OCI-LY7 (cell line): Measurements from ENCODE around the gene UQCC5. TPM values are rescaled to one million over a fixed set of nuclear protein-coding genes. Genes with fewer than 3 reads are reported as not detected.

ENCODE experiments used
- BruUV-seq: library from RNA; stranded (reverse); fragments of 400-500 nt; replicated peaks from 2 replicates; lab custom pipeline; 2021; lab: Mats Ljungman, UMichigan
- CTCF ChIA-PET: fragments of 300-600 bp; sonication (Branson Sonifier 250); formaldehyde crosslinking; loops from one replicate; lab custom pipeline; 2022; ENCODE audit warnings: antibody characterized with exemption; ENCODE audit not compliant: unreplicated experiment; lab: Charles Lee
- POLR2A ChIA-PET: fragments of 300-600 bp; sonication (Branson Sonifier 250); formaldehyde crosslinking; loops from one replicate; lab custom pipeline; 2022; ENCODE audit warnings: antibody characterized with exemption; lab: Charles Lee
- DNase-seq: peaks from one replicate; pipeline ENCODE4 v3.0.0-alpha.2; 2015; ENCODE audit warnings: low spot score
- H2AFZ ChIP-seq: fragments of 200-600 bp; sonication (generic), shearing (Covaris generic); 2 replicates; pipeline ENCODE4 v1.6.1; 2014; ENCODE audit warnings: mild to moderate bottlenecking, antibody characterized with exemption, low read length, moderate library complexity
- H3K27ac ChIP-seq: fragments of 200-600 bp; sonication (generic); 2 replicates; pipeline ENCODE4 v1.5.1; 2014; ENCODE audit warnings: mixed run types, low read depth, mild to moderate bottlenecking, moderate library complexity, low read length, inconsistent platforms; ENCODE audit not compliant: poor library complexity, severe bottlenecking
- H3K36me3 ChIP-seq: fragments of 200-600 bp; sonication (generic); 2 replicates; pipeline ENCODE4 v1.6.1; 2014; ENCODE audit warnings: mild to moderate bottlenecking, antibody characterized with exemption, low read length, moderate library complexity, mixed read lengths; ENCODE audit not compliant: insufficient read depth
- H3K4me1 ChIP-seq: fragments of 200-600 bp; sonication (generic); 2 replicates; pipeline ENCODE4 v1.5.1; 2014; ENCODE audit warnings: mild to moderate bottlenecking, low read length; ENCODE audit not compliant: insufficient read depth, poor library complexity, severe bottlenecking
- H3K4me2 ChIP-seq: fragments of 200-600 bp; sonication (generic); 2 replicates; pipeline ENCODE4 v1.6.1; 2014; ENCODE audit warnings: mild to moderate bottlenecking, low read length
- H3K4me3 ChIP-seq: fragments of 200-600 bp; sonication (generic); 2 replicates; pipeline ENCODE4 v1.5.1; 2014; ENCODE audit warnings: mild to moderate bottlenecking, low read depth, low read length; ENCODE audit not compliant: poor library complexity, severe bottlenecking
- H3K79me2 ChIP-seq: fragments of 200-600 bp; sonication (generic); 2 replicates; pipeline ENCODE4 v1.6.1; 2016; ENCODE audit warnings: low read depth, mild to moderate bottlenecking, low read length, moderate library complexity, mixed read lengths; ENCODE audit not compliant: insufficient read depth
- H3K9me2 ChIP-seq: fragments of 200-600 bp; sonication (generic); 2 replicates; pipeline ENCODE4 v1.6.1; 2016; ENCODE audit warnings: mild to moderate bottlenecking, low read length, mixed read lengths; ENCODE audit not compliant: insufficient read depth
- H3K9me3 ChIP-seq: fragments of 200-600 bp; sonication (generic); 2 replicates; pipeline ENCODE4 v1.6.1; 2014; ENCODE audit warnings: mild to moderate bottlenecking, mixed run types, low read length, mixed read lengths
- H4K20me1 ChIP-seq: fragments of 200-600 bp; sonication (generic); 2 replicates; pipeline ENCODE4 v1.6.1; 2014; ENCODE audit warnings: mild to moderate bottlenecking, antibody characterized with exemption, low read length, moderate library complexity, mixed read lengths; ENCODE audit not compliant: insufficient read depth
- CTCF ChIP-seq: fragments of 200-600 bp; sonication (generic); conservative IDR thresholded peaks from 2 replicates; pipeline ENCODE4 v1.5.1; 2014; ENCODE audit warnings: mild to moderate bottlenecking, antibody characterized with exemption, low read length, moderate library complexity, mixed read lengths
- EZH2phosphoT487 ChIP-seq: fragments of 200-600 bp; sonication (generic); IDR thresholded peaks from 2 replicates; pipeline ENCODE4 v1.6.1; 2018; ENCODE audit warnings: low read depth, borderline replicate concordance, mild to moderate bottlenecking, mixed run types, antibody characterized with exemption, low read length, moderate library complexity, mixed read lengths
- intact Hi-C: fragments of 100-400 bp; cut with micrococcal nuclease; formaldehyde crosslinking; loops from one replicate; pipeline ENCODE4 v1.10.0; 2022; ENCODE audit not compliant: unreplicated experiment
- total RNA-seq, 2 experiments: library from RNA; depleted of rRNA in 1 of 2; stranded (reverse); fragments of >200 nt in 1 of 2; shearing (Covaris generic) in 1 of 2; gene quantifications; 2 replicates each; pipeline ENCODE4 v1.2.3, GENCODE V29; 2014 to 2022

UQCC5 gene
- total RNA-seq, 2 experiments from 2014 or later: 18.4 to 25.6 TPM

GRCh38 chr3:52528586-52529375 is 7.6 kb upstream of the UQCC5 start:
- Histone ChIP-seq H3K9me2 (no peaks in the 10 kb centered on the region), H4K20me1 (0 out of 2 replicates have a peak, but pooled peaks cover 6% of the 10 kb centered on the region), H3K79me2 (peaks cover 12% of the 10 kb centered on the region; the same call in 1 of the 2 replicates), H3K4me2 (no peak overlapping the region), H3K4me1 (peaks cover 14% of the 10 kb centered on the region), H3K36me3 (peaks cover 31% of the 10 kb centered on the region), H2AFZ (no peak overlapping the region), H3K4me3 (no peak overlapping the region), H3K27ac (no peak overlapping the region), H3K9me3 (no peaks in the 10 kb centered on the region)
- TF ChIP-seq EZH2phosphoT487: no peak
- no peak for TF ChIP-seq CTCF
- intact Hi-C loops: no loop called here
- ChIA-PET POLR2A (interaction anchor here (0.6 kb wide), 1 partner anchor 24 kb away, joined by 4 read pairs; no protein-coding TSS in a partner anchor), CTCF (no interaction called here)
- no peak for DNase-seq
- no TSS peak for BruUV-seq

GRCh38 chr3:52529376-52530333 is 6.8 kb upstream of the UQCC5 start:
- Histone ChIP-seq H4K20me1 (0 out of 2 replicates have a peak, but pooled peaks cover 6% of the 10 kb centered on the region), H3K27ac (no peak overlapping the region), H3K4me3 (no peak overlapping the region), H3K36me3 (peaks cover 24% of the 10 kb centered on the region), H3K79me2 (peaks cover 12% of the 10 kb centered on the region; the same call in 1 of the 2 replicates), H2AFZ (no peak overlapping the region), H3K4me1 (peaks cover 22% of the 10 kb centered on the region), H3K9me2 (no peaks in the 10 kb centered on the region), H3K9me3 (no peaks in the 10 kb centered on the region), H3K4me2 (no peak overlapping the region)
- TF ChIP-seq EZH2phosphoT487: no peak
- TF ChIP-seq CTCF: no peak
- no TSS peak for BruUV-seq
- no peak for DNase-seq
- intact Hi-C loops: no loop called here
- ChIA-PET CTCF (no interaction called here), POLR2A (no interaction called here)
